DMS79 (cell line): ENCODE data around the gene TMA7B.
"Not testable (repeated sequence)": the region's sequence is repeated elsewhere in the genome, so short reads cannot be mapped to it uniquely, and the experiment has no call there.

ENCODE experiments used
- DNase-seq: peaks from one replicate; lab custom pipeline; 2025; lab: John Stamatoyannopoulos, UW

TMA7B gene

GRCh38 chr22:39983346-39983745 is 23.1 kb downstream of the TMA7B start:
- no peak for DNase-seq

GRCh38 chr22:39984006-39984405 is 23.8 kb downstream of the TMA7B start:
- DNase-seq = no peak

GRCh38 chr22:39984746-39985145 is 24.5 kb downstream of the TMA7B start:
- DNase-seq = no peak

- no peak for DNase-seq
Measured at GRCh38 chr22:39985383-39986035, 25.3 kb downstream of the TMA7B start.

- no peak for DNase-seq
Measured at GRCh38 chr22:39988386-39989114, 28.4 kb downstream of the TMA7B start.

- no peak for DNase-seq
Measured at GRCh38 chr22:39989633-39990032, 29.4 kb downstream of the TMA7B start.

- no peak for DNase-seq
Measured at GRCh38 chr22:39990686-39991085, 30.5 kb downstream of the TMA7B start.

GRCh38 chr22:39991159-39991860 is 31.1 kb downstream of the TMA7B start:
- DNase-seq = no peak

- DNase-seq = no peak
Measured at GRCh38 chr22:39992088-39992826, 32.1 kb downstream of the TMA7B start.

- not testable (repeated sequence) for DNase-seq
Measured at GRCh38 chr22:39992894-39993293, 32.7 kb downstream of the TMA7B start.

- no peak for DNase-seq
Measured at GRCh38 chr22:39994041-39994565, 33.9 kb downstream of the TMA7B start.

- no peak for DNase-seq
Measured at GRCh38 chr22:39994566-39995392, 34.6 kb downstream of the TMA7B start, which contains the start of gene FAM83F. Gene FAM83F, plus strand, starts transcription at chr22:39994954. Its CDS starts 89 bp downstream, at chr22:39995043.

- no peak for DNase-seq
Measured at GRCh38 chr22:39995393-39996252, 35.4 kb downstream of the TMA7B start.

- DNase-seq = no peak
Measured at GRCh38 chr22:39996732-39997131, 36.5 kb downstream of the TMA7B start.

GRCh38 chr22:39997421-39997820 is 37.2 kb downstream of the TMA7B start:
- DNase-seq = no peak

GRCh38 chr22:39997939-39998726 is 37.9 kb downstream of the TMA7B start:
- DNase-seq = peak; percentile 60

- no peak for DNase-seq
Measured at GRCh38 chr22:39999144-39999757, 39.1 kb downstream of the TMA7B start.

GRCh38 chr22:40000171-40000570 is 40.0 kb downstream of the TMA7B start:
- no peak for DNase-seq

- no peak for DNase-seq
Measured at GRCh38 chr22:40001106-40001505, 40.9 kb downstream of the TMA7B start.
